ENCODE results near the gene SLC9A9.

The SLC9A9 gene

GRCh38 chr3:143427631-143428030, 420.6 kb downstream of the SLC9A9 start:
- DNase-seq (ENCODE audit: low read depth in 2 of 2, low spot score in 1 of 2): no peak

- DNase-seq (ENCODE audit: low read depth in 2 of 2, low spot score in 1 of 2): no peak
Measured at GRCh38 chr3:143424874-143425273, 423.4 kb downstream of the SLC9A9 start.

GRCh38 chr3:143421556-143421955, 426.7 kb downstream of the SLC9A9 start:
- no peak for DNase-seq (ENCODE audit: low read depth in 2 of 2, low spot score in 1 of 2)

- no peak for DNase-seq (ENCODE audit: low read depth in 2 of 2, low spot score in 1 of 2)
Measured at GRCh38 chr3:143419611-143420010, 428.7 kb downstream of the SLC9A9 start.

- no peak for DNase-seq (ENCODE audit: low read depth in 2 of 2, low spot score in 1 of 2)
Measured at GRCh38 chr3:143418391-143418790, 429.9 kb downstream of the SLC9A9 start.

GRCh38 chr3:143416229-143416628, 432.0 kb downstream of the SLC9A9 start:
- DNase-seq (ENCODE audit: low read depth in 2 of 2, low spot score in 1 of 2): no peak

- DNase-seq (ENCODE audit: low read depth in 2 of 2, low spot score in 1 of 2): no peak
Measured at GRCh38 chr3:143414571-143415253, 433.6 kb downstream of the SLC9A9 start.

- DNase-seq (ENCODE audit: low read depth in 2 of 2, low spot score in 1 of 2): no peak
Measured at GRCh38 chr3:143413372-143413771, 434.9 kb downstream of the SLC9A9 start.

GRCh38 chr3:143412084-143412483, 436.2 kb downstream of the SLC9A9 start:
- no peak for DNase-seq (ENCODE audit: low read depth in 2 of 2, low spot score in 1 of 2)

- no peak for DNase-seq (ENCODE audit: low read depth in 2 of 2, low spot score in 1 of 2)
Measured at GRCh38 chr3:143410259-143410658, 438.0 kb downstream of the SLC9A9 start.

- DNase-seq (ENCODE audit: low read depth in 2 of 2, low spot score in 1 of 2): no peak
Measured at GRCh38 chr3:143408771-143409170, 439.5 kb downstream of the SLC9A9 start.

GRCh38 chr3:143402602-143403001, 445.7 kb downstream of the SLC9A9 start:
- DNase-seq (ENCODE audit: low read depth in 2 of 2, low spot score in 1 of 2): no peak

GRCh38 chr3:143396790-143397189, 451.5 kb downstream of the SLC9A9 start:
- no peak for DNase-seq (ENCODE audit: low read depth in 2 of 2, low spot score in 1 of 2)

- DNase-seq (ENCODE audit: low read depth in 2 of 2, low spot score in 1 of 2): no peak
Measured at GRCh38 chr3:143389388-143389787, 458.9 kb downstream of the SLC9A9 start.

GRCh38 chr3:143387425-143387824, 460.8 kb downstream of the SLC9A9 start:
- DNase-seq (ENCODE audit: low read depth in 2 of 2, low spot score in 1 of 2): no peak

GRCh38 chr3:143384076-143384475, 464.2 kb downstream of the SLC9A9 start:
- no peak for DNase-seq (ENCODE audit: low read depth in 2 of 2, low spot score in 1 of 2)

- DNase-seq (ENCODE audit: low read depth in 2 of 2, low spot score in 1 of 2): no peak
Measured at GRCh38 chr3:143383421-143383820, 464.8 kb downstream of the SLC9A9 start.

- DNase-seq (ENCODE audit: low read depth in 2 of 2, low spot score in 1 of 2): no peak
Measured at GRCh38 chr3:143382816-143383215, 465.5 kb downstream of the SLC9A9 start.

- DNase-seq (ENCODE audit: low read depth in 2 of 2, low spot score in 1 of 2): no peak
Measured at GRCh38 chr3:143380449-143380848, 467.8 kb downstream of the SLC9A9 start.

GRCh38 chr3:143375698-143376097, 472.6 kb downstream of the SLC9A9 start:
- no peak for DNase-seq (ENCODE audit: low read depth in 2 of 2, low spot score in 1 of 2)

- no peak for DNase-seq (ENCODE audit: low read depth in 2 of 2, low spot score in 1 of 2)
Measured at GRCh38 chr3:143367171-143367570, 481.1 kb downstream of the SLC9A9 start.

GRCh38 chr3:143366672-143367071, 481.6 kb downstream of the SLC9A9 start:
- no peak for DNase-seq (ENCODE audit: low read depth in 2 of 2, low spot score in 1 of 2)

- no peak for DNase-seq (ENCODE audit: low read depth in 2 of 2, low spot score in 1 of 2)
Measured at GRCh38 chr3:143363949-143364348, 484.3 kb downstream of the SLC9A9 start.
